Dermis microvascular lymphatic vessel endothelial cell (primary cell): Measurements from ENCODE around the gene MATN4. TPM values are rescaled to one million over a fixed set of nuclear protein-coding genes. Genes with fewer than 3 reads are reported as not detected.

Experiments
- DNase-seq, 2 donors: peaks; one replicate each; pipeline versions ENCODE4 v3.0.0 to v3.0.0-alpha.2; 2010; ENCODE audit warnings: low read depth in 2 of 2
- total RNA-seq: library from RNA; depleted of rRNA; stranded (reverse); fragments of >200 nt; gene quantifications from 2 replicates; pipeline ENCODE4 v1.2.1, GENCODE V29; 2014

Gene MATN4
- total RNA-seq, 1 donor from 2014 or later: under 0.01 TPM

DNA sequence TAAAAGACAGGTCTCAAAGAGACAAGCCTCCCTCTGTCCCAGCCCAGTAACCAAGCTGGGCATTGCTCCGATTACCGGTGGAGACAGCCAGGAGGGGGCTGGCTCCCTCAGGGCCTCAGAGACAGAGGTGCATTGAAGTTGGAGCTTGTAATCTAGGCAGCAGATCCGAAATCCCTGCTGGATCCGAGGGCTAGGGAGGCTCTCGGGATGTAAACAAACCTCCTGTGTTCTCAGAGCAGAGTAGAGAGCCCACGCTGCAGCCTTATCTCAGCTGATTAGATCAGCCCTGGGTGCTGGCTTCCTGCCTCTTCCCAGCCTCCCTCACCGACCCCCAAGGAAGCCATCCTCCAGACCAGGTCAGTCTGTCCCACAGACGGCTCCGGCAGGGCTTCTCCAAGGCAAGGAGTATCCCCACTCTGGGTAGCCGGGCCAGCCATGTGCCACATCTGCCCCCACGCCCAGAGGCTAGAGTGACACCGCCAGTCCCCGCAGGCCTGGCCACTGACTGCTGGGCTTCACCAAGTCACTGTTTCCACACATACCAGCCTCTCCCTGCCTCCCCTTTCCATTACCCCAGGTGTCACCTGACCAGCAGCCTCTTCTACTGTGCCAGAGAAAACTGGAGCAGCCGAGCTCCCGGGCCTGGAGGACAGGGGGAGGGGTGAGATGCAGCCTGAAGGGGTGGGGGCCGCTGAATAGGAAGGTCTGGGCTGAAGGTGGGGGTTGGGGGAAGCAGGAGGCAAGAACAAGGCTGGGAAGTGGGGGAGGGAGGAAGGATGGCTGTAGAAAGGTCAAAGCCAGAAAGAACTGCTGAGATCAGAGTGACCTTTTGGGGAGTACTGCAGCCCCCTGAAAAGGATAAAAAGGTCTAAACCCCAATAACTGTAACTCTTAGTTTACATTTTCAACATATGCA lies 34.1 kb upstream of the MATN4 start:
- peak; percentile 72 to 86 for DNase-seq

DNA sequence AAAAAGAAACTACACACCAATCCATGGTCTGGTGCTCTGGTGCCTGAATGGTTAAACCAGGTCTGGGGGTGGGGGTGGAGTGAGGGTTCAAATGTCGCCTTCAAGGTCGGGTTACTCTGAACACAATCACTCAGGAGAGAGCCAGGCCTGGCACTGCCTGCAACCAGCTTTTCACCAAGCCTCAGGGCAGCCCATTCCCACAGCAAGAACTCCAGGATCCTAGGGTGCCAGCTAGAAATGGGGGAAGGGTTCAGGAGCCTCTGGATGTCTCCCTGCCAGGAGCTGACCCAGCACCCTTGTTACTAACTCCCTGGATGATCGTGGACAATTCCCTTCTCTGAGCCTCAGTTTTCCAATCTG lies 33.5 kb upstream of the MATN4 start:
- DNase-seq: no peak

DNA sequence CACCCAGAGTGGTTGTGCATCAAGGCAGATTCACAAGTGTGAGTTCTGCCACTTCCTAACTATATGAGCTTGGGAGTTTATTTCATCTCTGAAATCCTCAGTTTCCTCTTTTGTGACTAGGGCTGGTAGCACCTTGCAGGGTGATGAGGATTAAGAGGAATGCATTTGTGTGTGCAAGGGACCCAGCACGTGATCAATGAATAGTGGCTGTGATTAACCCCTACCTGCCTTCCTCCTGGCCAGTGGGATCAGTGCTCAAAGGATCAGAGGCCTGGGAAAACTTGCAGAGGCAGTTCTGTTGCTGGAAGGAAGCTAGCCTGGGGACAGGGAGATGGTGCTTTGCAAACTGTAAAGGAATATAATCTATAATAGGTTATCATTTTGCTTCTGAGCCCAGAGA lies 32.9 kb upstream of the MATN4 start:
- DNase-seq: no peak

DNA sequence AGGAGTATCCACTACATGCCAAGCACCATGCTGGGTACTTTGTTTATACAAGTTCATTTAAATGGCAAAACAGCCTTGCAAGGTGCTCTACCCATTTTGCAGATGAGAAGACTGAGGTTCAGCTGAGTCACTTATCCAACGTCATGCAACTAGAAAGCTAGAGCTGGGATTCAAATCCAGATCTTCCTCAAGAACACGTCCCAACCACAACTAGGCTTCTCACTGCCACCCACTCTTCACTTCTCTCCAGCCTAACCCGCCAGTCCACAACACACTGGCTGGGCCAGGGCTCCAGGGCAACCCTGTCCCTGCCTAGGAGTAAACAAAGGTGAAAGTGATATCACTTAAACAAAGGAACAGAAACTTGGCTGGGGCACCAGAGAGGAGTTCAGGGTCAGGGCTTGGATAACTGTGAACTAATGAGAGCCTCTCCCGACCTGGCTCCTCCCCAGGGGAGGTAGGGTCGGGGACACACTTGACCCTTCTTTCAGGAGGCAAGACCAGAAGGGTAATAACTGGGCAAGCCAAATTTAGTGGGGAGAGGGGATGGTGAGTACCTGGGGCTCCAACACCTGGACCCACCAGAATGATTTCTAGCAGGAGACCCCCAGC lies 32.2 kb upstream of the MATN4 start:
- DNase-seq: no peak

DNA sequence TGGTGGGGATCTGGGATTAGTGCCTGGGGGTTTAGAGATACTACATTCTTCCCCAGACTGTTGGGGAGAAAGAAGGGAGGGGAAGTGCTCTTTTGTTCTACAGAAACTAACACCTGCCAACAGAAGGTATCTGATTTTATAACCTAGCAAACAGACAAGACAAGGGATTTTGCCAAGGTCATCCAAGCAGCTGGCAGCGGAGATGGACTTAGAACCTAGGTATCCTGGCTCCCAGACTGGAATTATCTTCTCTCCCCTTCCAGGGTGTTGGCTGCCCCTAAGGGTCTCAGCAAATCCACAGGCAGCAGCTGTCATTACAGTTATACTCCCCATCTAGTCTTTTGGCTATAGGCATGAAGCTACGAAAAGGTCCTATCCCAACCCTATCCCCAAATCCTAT lies 31.7 kb upstream of the MATN4 start:
- DNase-seq: no peak

DNA sequence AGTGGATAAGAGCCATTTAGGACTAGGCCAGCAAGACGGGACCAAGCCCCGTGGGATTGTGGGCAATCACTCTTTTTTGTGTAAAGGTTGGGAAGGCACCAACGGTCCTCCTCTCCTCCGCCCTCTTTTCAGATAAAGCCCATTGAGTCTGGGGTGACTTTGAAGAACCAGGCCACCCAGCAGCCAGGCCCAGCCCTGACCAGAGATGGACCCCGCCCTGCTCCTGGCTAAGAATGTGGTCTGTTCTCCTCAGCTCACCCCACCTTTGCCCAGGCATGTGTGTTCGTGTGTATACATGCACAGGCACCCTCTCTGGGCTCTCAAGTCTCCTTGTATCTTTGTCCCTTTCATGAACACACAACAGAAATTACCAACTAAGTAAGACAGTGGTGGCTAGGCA lies 31.0 kb upstream of the MATN4 start:
- DNase-seq: no peak

DNA sequence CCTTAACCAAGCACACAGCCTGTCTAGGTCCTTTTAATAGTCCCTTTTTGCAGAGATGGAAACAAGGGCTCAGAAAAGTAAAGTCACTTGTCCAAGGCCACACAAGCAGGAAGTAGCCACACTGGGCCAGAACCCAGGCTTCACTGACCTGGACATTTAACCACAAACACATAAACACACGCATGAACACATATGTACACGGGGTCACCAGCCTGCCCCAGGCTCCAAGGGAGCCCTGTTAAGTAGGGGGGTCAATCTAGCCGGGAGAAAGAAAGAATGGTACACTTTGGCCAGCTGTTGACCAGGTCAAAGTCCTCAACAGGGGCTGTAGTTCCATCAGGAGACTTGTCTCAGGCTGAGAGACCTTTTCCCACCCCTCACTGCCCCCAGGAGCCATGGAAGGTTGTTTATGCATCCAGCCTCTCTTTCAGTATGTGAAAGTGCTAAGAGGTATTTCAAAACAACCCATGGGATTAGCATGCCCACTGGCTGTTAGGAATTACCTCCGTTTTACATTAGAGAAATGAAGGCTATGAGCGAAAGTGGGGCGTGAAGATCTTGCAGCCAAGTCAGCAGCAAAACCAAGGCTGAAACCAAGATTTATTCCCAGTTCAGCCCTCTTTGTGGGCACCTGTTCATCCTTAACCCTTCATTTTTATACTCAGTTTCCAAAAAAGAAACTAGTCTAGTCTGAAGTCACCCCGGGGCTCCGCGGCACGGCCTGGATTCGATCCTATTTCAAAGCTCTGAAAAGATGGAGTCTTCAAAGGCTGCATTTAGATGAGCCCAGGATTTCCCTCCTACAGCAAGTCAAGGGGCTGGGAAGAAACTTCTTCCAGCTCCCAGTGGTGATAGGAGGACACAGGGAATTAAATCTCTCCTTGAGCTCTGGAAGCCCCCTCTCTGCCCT lies 30.3 kb upstream of the MATN4 start:
- no peak for DNase-seq

DNA sequence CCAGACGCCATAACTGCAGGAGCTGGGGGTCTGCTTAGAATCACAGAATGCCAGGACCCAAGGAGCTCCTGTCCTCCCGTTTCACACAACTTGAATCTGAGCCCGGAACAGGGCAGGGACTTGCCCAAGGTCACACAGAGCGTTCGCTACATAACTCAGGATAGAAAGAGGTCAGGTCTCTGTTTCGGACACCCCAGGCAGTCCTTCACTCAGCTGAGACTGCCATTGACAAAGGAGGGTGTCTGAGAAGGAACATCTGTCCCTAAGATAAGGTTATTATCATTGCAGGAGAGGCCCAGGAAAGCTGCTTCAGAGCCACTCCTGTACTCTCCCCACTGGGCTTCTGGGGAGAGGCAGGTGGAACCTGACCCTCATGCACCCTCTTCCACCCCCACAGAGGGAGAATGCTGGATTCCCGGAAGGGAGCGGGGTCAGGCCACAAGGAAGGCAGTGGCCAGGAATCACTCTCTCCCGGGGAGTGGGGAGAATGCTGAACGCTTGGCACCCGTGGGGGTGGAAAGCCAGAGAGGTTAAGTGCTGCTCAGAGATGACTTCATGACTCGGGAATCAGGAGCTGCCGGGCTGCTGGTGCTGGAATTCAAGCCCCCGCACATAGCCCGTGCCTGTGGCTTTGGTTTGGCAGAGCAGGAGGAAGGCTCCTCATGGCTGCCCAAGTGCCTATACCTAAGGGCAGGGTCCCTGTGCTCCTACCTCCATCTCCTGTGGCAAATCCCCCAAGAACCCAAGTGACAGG lies 29.4 kb upstream of the MATN4 start:
- DNase-seq: peak in 1 of 2 donors; percentile 38

DNA sequence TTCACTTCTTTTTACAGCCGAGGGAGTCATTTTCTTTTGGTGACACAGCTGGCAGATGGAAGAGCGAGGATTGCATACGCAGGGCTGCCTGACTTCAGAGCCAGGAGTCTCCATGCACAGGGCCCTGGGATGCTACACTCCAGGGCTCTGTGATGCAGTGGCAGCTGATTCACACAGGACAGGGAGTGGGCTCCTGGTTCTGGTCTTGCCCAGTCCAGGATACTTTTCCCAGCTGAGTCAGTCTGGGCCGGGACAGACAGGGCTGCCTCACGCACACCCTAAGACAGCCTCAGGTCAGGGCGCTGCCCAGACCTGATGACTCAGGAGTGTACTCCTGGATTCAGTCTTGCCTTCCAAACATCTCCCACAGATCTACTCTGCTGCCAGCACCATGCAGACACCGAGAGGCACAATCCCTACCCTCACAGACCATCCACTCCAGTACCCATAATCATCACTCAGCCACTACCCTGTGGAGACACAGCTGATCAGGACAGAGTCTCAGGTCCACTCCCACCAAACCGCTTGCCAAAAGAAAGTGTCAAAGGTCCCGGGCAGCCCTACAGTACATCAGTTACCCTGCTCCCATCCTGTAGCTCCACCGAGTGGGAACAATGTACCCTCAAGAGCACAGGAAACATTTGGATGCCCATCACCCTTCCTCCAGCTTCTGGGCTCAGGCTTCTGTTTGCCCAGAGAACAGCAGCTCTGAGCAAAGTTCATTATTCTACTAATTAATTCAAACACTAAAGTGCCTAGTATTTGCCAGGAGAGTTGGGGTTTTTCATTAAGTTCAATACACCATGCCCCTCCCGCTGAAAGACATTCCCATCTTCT lies 28.6 kb upstream of the MATN4 start:
- peak in 1 of 2 donors; percentile 29 for DNase-seq

DNA sequence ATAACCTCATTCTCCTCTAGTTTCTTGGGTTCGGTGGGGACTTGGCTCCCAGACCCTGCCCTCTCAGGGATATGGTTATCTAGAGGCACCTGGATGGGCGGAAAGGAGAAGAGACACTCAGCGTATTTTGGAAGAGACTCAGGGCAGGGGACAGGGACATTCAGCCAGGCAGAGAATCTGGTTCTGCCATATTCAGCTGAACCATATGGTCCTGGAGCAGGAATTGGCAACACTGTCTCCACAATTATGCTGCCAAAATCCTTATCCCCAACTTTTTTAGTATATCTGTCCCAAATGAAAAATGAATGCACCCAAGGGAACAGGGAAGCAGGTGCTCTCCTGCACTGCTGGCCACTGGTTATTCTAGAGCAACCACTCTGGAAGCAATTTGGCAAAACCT lies 22.4 kb upstream of the MATN4 start:
- DNase-seq: no peak

DNA sequence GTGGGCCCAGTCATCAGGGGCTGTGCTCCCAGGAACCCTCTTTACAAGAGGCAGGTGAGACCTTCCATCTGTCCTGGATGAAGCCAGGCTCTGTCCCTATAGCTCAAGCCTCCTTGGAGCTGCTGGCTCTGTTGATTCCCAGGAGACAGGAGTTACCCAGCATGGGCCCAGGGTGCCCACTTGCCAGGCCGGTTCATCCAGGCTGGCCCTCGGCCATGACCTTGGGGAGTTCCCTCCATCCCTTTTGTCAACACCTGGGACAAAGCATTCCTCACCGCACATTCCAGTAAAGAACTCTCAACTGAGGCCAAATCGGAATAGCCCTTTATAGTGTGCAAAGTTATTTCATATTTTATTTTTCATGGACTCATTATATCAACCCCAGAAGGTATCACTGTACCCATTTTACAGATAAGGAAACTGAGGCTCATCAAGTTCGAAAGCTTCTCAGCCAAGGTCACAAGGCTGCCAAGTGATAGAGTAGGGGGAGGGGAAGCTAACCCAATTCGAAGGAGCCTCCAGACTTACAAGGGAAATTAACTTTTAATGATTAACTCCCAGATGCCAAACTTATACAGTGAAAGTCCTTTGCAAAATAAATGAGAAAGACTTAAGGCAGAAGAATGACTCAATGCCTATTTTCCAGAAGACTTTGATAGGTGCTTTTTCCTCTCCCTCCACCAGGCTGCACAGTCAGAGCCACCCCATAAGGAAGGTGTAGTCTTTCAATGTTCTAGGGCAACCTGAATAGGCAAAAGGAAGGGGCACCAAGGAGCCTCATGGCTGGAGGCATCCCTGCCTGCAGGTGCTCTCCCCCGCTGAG lies 21.6 kb upstream of the MATN4 start:
- DNase-seq: no peak

DNA sequence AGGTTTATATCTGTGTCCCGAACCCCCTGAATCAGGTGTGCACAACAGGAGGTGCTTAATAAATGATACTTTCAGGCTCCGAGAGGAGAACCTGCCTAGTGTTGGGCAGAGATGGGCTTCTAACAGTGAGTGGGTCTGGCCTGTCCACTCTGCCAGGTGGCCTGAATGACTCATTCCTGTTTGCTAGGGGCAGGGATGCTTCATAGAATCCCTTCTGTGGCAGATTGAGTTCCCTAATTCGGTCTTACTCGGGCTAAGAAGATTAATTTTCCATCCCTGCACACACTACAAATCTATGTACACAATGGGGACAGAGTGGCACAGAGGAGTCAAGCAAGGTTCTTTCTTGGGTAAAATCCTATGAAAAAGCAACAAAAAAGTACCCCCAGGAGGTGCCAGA lies 20.4 kb upstream of the MATN4 start:
- DNase-seq: no peak

DNA sequence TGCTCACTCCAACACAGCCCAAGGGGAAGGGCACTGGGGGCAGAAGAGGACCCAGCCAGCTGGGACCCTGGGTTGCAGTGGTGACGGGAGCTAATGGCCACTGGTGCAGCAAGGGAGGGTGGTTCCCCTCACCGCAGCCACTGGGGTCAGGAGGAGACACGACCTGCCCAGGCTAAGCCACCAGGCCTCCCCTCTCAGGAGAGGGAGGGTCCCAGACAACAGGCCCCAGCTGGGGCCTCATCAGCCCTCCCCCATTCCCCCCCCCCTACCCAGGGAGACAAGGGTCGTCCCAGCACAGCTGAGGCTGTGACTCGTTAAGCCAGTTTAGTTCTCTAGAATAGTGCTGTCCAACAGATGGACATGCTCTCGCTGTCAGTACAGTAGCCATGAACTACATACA lies 17.3 kb upstream of the MATN4 start:
- no peak for DNase-seq

DNA sequence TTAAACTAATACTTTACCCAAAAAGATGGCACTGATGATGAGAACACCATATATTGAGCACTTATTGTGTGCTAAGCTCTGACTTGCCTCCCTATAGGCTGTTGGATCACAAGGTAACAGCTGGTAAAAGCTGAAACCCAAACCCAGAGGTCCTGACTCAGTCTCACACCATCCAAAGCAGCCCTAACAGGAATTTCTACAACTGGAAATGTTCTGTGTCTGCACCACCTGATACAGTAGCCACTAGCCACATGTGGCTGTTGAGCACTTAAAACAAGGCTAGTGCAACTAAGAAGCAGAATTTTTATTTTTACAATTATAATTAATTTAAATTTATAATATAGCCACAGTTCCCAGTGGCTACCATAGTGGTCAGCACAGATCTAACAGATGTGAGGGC lies 15.6 kb upstream of the MATN4 start:
- no peak for DNase-seq

DNA sequence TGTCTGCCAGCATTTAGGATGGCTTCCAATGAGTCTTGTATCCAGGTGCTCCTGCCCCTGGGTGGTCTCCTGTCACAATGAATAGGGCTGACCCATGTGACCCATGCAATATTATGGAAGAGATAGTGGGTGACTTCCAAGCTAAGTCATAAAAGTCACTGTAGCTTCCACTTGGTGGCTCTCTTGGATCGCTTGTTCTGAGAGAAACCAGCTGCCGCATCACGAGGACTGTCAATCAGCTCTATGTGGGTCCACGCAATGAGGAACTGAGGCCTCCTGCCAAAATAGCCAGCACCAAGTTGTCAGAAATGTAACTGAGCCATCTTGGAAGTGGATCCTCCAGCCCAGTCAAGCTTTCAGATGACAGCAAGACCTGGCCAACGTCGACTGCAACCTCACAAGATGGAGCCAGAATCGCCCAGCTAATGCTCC lies 14.9 kb upstream of the MATN4 start:
- peak; percentile 56 to 60 for DNase-seq

DNA sequence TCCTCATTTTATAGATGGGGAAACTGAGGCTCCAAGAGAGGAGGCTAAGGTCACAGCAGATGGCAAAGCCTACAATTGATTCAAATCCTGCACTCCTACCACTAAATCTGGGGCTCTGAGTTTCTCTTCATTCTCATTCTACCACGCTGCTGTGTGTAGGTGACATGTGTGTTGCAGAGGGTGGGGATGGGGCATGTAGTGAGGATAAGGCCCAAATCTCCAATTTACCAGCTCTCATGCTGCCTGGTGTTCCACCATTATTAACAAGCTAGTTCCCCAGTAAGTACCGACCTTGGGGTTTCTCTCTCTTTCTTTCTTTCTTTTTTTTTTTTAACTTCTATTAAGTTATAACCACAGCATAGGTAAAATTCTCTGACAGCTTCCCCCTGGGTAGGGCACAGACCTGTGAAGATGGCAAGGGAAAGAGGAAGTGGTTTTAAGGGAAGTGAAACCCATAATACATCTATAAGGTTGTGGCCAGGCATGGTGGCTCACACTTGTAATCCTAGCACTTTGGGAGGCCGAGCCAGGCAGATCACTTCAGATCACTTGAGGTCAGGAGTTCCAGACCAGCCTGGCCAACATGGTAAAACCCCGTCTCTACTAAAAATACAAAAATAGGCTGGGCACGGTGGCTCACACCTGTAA lies 13.0 kb upstream of the MATN4 start:
- DNase-seq: no peak

DNA sequence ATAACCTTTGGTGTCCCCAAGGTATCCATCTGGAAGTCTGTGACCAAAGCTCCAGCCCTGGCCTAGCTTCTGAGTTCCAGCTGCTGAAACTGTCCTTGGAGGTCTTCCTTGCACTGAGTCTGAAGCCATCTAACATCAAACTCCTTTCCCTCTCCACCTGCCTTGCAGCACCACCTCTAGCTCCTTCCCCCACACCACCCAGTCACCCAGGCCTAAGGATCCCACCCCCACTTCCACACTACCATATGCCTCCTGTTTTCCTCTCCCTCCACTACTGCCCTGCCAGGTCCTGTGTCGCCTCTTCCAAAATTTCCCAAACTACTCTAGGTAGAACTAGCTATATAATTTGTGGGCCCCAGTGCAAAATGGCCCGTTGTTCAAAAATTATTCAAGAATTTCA lies 10.8 kb upstream of the MATN4 start:
- no peak for DNase-seq

DNA sequence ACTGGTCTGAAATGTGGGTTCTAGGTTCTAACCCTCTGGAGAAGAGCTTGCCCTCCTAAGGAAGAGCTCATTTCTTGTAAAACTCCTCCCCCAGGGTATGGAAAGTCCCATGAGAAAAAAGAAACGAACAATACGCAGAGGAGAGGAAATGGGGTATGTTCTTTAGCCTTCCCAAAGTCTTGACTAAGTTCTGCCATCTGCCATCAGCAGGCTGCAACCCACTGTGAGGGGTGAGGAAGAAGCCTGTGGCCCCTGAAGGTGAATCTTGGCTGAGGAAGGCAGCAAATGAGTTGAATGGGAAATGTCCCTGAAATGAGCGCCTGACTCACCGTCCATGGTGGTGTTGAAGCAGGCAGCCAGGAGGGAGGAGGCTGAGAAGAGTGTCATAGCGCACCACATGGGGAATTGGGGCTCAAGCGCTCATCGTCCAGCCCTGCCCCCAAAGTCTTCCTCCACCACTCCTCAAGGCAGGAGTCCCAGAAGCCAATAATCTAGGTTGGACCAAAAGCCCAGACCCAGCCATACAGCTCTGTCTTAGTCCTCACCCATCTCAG lies 10.4 kb upstream of the MATN4 start:
- DNase-seq: no peak

DNA sequence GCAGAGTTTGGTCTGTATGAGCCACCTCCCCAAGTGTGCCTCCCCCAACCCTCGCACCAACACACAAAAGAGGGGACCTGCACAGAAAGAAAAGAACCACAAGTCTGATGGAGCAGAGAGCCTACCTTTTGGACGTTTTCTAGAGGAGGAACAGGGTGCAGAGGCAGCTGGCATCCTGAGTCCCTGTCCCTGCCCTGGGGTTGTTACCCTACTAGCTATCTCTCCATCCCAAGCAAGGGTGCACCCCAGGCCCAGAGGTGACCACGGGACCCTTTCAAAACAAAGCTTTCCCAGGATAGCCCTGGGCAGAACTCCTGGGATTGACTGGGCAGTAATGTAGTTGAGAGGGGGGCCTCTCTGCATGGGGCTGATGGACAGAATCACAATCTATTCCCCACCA lies 9.7 kb upstream of the MATN4 start:
- no peak for DNase-seq
